ENCODE measurements around the gene TXNL4A.

GRCh38 chr18:79991494-79991893, 3.1 kb upstream of the TXNL4A start:
- TF ChIP-seq, protein P1, sequence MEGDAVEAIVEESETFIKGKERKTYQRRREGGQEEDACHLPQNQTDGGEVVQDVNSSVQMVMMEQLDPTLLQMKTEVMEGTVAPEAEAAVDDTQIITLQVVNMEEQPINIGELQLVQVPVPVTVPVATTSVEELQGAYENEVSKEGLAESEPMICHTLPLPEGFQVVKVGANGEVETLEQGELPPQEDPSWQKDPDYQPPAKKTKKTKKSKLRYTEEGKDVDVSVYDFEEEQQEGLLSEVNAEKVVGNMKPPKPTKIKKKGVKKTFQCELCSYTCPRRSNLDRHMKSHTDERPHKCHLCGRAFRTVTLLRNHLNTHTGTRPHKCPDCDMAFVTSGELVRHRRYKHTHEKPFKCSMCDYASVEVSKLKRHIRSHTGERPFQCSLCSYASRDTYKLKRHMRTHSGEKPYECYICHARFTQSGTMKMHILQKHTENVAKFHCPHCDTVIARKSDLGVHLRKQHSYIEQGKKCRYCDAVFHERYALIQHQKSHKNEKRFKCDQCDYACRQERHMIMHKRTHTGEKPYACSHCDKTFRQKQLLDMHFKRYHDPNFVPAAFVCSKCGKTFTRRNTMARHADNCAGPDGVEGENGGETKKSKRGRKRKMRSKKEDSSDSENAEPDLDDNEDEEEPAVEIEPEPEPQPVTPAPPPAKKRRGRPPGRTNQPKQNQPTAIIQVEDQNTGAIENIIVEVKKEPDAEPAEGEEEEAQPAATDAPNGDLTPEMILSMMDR (IDR thresholded peaks at IDR 0.05; ENCODE audit: borderline replicate concordance, extremely low read depth, low read length, poor library complexity, severe bottlenecking) = no peak
- TF ChIP-seq EZH2 (IDR thresholded peaks at IDR 0.05; ENCODE audit: borderline replicate concordance, low read depth, low read length, severe bottlenecking) = no peak

Data from DND-41 (cell line).